GM18861 (cell line): ENCODE results near the gene FLYWCH2.
A peak's percentile ranks its signal among the peaks of the same experiment; 100 is the strongest.

Source experiments
- ATAC-seq: cut with Tn5 transposase; IDR thresholded peaks from one replicate; pipeline ENCODE4 v1.9.1; 2021; ENCODE audit not compliant: unreplicated experiment

FLYWCH2 gene

GRCh38 chr16:2882650-2883457 is at the start of gene FLYWCH2:
Gene FLYWCH2 (plus strand): TSS chr16:2883215. CDS start chr16:2896450, 13,235 bp downstream.
- peak; percentile 73 for ATAC-seq

- ATAC-seq, result no peak
These were observed 49.2 kb upstream of the FLYWCH2 start for GRCh38 chr16:2833776-2834175.

- ATAC-seq, result no peak
These were observed 48.0 kb upstream of the FLYWCH2 start for GRCh38 chr16:2834968-2835367.

GRCh38 chr16:2835638-2836493 is 47.1 kb upstream of the FLYWCH2 start:
- no peak for ATAC-seq

GRCh38 chr16:2836646-2837508 is 46.1 kb upstream of the FLYWCH2 start:
- ATAC-seq, result no peak

GRCh38 chr16:2838928-2839327 is 44.1 kb upstream of the FLYWCH2 start:
- no peak for ATAC-seq

- no peak for ATAC-seq
These were observed 43.2 kb upstream of the FLYWCH2 start for GRCh38 chr16:2839650-2840450.

- ATAC-seq, result no peak
These were observed 42.1 kb upstream of the FLYWCH2 start for GRCh38 chr16:2840914-2841313.

- no peak for ATAC-seq
These were observed 41.2 kb upstream of the FLYWCH2 start for GRCh38 chr16:2841606-2842339.

- ATAC-seq, result no peak
These were observed 40.5 kb upstream of the FLYWCH2 start for GRCh38 chr16:2842340-2843000.

- ATAC-seq, result no peak
These were observed 39.5 kb upstream of the FLYWCH2 start for GRCh38 chr16:2843526-2843925.

- no peak for ATAC-seq
These were observed 37.9 kb upstream of the FLYWCH2 start for GRCh38 chr16:2845116-2845515.

GRCh38 chr16:2846511-2847310 is 36.3 kb upstream of the FLYWCH2 start:
- ATAC-seq, result no peak

GRCh38 chr16:2848933-2849725 is 33.9 kb upstream of the FLYWCH2 start:
- no peak for ATAC-seq

- no peak for ATAC-seq
These were observed 30.8 kb upstream of the FLYWCH2 start for GRCh38 chr16:2852003-2852730.

GRCh38 chr16:2852731-2853507 is 30.1 kb upstream of the FLYWCH2 start:
- ATAC-seq, result no peak
